HFF-Myc (cell line): ENCODE data around the gene TCEANC.
"Not testable (repeated sequence)": the region's sequence is repeated elsewhere in the genome, so short reads cannot be mapped to it uniquely, and the experiment has no call there.

Source experiments
- DNase-seq: peaks from one replicate; pipeline ENCODE4 v3.0.0-alpha.2; 2011; ENCODE audit warnings: low read depth; ENCODE audit errors: extremely low read depth
- H3K4me3 ChIP-seq: replicated peaks from 2 replicates; pipeline ENCODE4 v1.5.1; 2011; ENCODE audit warnings: low read depth, mild to moderate bottlenecking, control low read depth, low read length
- TF ChIP-seq, protein P1 (sequence below): IDR thresholded peaks from 2 replicates; pipeline ENCODE4 v1.5.1; 2012; ENCODE audit warnings: mild to moderate bottlenecking, low read depth, low read length, control low read depth; ENCODE audit errors: missing control alignments

TCEANC gene

DNA sequence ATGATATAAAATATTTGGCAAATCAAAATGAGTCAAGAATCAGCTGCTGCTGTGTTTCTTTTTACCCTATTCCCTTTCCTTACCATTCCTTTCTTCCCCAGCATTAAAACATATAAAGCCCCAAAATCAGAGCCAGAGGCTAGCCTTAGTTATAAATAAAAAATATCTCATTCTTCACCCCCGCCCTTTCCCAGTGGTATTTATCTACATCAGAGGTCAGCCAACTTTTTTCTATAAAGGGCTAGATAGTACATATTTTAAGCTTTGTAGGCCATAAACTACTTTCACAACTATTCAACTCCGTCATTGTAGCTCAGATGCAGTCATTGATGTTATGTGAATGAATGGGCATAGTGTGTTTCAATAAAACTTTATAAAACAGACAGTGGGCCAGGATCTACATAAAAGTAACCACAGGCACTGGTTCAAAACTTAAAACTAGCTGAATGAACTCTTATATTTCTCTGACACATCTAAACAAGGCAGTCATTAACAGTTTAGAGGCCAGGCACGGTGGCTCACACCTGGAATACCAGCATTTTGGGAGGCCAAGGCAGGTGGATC is 30.5 kb upstream of the TCEANC start:
- TF ChIP-seq, protein P1, sequence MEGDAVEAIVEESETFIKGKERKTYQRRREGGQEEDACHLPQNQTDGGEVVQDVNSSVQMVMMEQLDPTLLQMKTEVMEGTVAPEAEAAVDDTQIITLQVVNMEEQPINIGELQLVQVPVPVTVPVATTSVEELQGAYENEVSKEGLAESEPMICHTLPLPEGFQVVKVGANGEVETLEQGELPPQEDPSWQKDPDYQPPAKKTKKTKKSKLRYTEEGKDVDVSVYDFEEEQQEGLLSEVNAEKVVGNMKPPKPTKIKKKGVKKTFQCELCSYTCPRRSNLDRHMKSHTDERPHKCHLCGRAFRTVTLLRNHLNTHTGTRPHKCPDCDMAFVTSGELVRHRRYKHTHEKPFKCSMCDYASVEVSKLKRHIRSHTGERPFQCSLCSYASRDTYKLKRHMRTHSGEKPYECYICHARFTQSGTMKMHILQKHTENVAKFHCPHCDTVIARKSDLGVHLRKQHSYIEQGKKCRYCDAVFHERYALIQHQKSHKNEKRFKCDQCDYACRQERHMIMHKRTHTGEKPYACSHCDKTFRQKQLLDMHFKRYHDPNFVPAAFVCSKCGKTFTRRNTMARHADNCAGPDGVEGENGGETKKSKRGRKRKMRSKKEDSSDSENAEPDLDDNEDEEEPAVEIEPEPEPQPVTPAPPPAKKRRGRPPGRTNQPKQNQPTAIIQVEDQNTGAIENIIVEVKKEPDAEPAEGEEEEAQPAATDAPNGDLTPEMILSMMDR: no peak
- DNase-seq: no peak
- H3K4me3 ChIP-seq: no peak overlapping the region

DNA sequence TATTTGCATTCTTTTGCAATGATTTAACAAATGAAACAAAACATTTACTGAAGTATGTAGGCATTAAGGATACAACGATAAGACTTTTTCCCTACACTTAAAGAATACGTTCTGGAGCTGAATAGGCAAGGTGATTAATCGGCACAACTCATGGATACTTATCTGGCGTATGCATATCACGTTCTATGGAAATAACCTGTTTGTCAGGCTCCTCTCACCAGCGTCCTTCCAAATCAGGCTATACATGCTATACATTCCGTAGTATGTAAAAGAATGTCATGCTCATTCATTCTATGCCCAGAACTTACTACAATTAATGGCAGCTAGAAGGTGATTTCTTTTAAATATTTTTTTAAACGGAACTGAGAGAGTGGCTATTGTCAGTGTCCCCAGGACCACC is 25.6 kb upstream of the TCEANC start:
- DNase-seq: no peak
- TF ChIP-seq, protein P1: no peak
- H3K4me3 ChIP-seq: no peak overlapping the region

DNA sequence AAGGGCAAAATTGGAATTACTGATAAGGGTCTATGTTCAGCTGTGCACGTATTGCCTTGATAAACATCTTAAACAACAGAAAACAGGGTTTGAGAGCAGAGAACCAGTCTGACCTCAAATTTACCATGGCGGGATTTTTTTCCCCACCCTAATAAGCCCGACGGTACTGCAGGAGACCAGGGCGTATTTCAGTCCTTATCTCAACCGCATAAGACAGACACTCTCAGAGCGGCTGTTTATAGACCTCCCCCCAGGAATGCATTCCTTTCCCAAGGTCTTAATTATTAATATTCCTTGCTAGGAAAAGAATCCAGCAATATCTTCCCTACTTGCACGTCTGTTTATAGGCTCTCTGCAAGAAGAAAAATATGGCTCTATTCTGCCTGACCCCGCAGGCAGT is 15.7 kb upstream of the TCEANC start:
- not testable (repeated sequence) for H3K4me3 ChIP-seq

DNA sequence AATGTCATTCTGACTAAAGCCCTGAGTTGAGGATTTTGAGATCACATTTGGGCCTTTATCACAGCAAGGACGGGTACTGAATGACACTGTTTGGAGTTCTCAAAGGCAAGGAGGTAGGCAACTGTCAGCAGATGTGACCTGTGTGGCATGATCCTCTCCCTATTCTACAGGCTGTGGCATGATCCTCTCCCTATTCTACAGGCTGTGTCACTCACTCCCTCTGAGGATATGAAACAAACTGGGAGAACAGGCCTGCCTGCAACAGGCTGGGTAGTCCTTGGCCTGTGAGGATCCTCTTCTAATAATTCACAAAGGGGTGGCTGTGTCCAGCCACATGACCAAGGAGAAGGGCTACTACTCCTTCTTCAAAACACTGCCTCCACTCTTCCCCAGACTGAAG is 14.9 kb upstream of the TCEANC start:
- no peak for DNase-seq
- no peak overlapping the region for H3K4me3 ChIP-seq
- TF ChIP-seq, protein P1: no peak

More for the DNA sequence above, 15.7 kb upstream of the TCEANC start:
- DNase-seq: not testable (repeated sequence)

DNA sequence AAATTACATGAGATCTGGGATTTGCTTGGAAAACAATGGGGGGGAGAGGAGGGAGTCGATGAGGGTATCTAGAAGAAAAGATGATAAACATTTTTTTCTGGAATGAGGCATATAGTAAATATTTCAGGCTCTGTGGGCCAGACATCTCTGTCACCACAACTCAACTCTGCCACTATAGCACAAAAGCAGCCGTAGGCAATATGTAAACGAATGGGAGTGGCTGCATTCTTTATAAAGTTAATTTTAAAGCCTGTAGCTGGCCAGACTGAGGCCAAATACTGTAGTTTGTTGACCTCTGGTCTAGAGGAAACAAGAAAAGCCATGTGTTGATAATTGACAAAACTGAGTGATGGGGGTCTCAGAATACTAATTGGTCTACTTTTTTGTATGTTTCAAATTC is 14.1 kb upstream of the TCEANC start:
- TF ChIP-seq, protein P1: no peak
- H3K4me3 ChIP-seq: no peak overlapping the region
- DNase-seq: no peak

DNA sequence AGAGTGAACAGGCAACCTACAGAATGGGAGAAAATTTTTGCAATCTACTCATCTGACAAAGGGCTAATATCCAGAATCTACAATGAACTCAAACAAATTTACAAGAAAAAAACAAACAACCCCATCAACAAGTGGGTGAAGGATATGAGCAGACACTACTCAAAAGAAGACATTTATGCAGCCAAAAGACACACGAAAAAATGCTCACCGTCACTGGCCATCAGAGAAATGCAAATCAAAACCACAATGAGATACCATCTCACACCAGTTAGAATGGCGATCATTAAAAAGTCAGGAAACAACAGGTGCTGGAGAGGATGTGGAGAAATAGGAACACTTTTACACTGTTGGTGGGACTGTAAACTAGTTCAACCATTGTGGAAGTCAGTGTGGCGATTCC is 11.3 kb upstream of the TCEANC start:
- H3K4me3 ChIP-seq, DNase-seq: not testable (repeated sequence)

DNA sequence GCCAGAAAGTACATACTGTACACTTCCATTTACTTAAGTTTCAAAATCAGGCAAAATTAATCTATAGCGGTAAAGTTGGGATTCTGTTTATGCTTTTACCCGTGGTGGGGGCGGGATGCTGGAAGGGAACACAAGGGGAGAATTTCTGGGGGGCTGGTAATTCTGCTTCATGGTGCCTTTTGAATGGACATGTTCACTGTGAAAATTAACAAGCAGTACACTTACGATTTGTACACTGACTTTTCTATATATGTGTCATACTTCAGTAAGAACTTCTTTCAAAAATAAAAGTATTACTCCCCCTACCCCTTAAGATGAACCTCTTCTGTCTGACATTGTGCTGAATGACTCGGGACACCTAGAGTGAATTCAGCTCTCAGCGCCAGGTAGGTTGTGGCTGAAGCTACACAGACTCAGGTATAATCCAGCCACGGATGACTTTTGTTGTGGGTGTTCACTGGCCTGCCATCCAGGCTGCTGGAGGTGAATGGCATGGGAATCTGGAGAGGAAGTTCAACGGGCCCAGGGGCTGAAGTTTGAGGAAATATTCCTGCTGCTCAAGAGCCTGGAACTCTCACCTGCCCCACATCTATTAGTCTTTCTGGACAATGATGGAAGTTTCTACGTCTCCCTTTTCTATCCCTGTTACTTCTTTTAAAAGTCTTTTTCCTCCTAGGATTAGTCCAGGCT is 7.3 kb upstream of the TCEANC start:
- H3K4me3 ChIP-seq: no peak overlapping the region
- DNase-seq: no peak
- TF ChIP-seq, protein P1: no peak

DNA sequence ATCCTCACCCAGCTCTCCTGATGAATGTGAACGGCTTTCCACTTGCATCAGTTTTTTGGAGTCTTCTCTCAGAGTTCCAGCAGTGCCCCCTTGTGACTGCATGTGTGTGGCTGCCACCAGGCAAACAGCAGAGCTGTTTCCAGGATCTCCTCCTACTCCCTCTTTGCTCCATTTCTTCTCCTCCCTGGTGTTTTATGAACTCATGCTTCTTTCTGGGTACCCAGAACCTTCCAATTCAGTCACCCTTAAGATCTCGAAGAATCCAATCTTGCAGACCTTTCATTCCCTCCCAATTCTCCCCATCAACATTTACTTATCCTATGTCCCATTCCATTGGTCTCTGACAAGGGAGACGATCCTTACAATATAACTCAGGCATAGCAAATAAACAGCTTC is 6.8 kb upstream of the TCEANC start:
- DNase-seq: peak; percentile 30
- TF ChIP-seq, protein P1: peak; percentile 68
- no peak overlapping the region for H3K4me3 ChIP-seq
